Measurements from ENCODE around the gene GADD45A. TPM values are rescaled to one million over a fixed set of nuclear protein-coding genes. Genes with fewer than 3 reads are reported as not detected.

Gene GADD45A
- total RNA-seq, 4 donors from 2014 or later: 80.4 to 188 (median 142) TPM

- H3K27ac ChIP-seq: no peak overlapping the region
- H3K9me3 ChIP-seq: no peaks in the 10 kb centered on the region
- TF ChIP-seq CTCF (IDR thresholded peaks at IDR 0.05 in 4 of 5, conservative IDR thresholded peaks at IDR 0.05 in 1 of 5) (no peak), POLR2A (IDR thresholded peaks at IDR 0.05) (no peak)
- intact Hi-C loops (cut with DNase I; ENCODE audit: low total_unique reads) (no loop called here), in situ Hi-C loops (cut with MboI; ENCODE audit: low sequenced_read_pairs in 4 of 4) (loop anchor here in 2 of 4 donors (25.0 kb wide), 1 partner anchor 115 kb away; no protein-coding TSS in a partner anchor)
- ATAC-seq (no peak), DNase-seq (no peak)
- peaks cover 12 to 20% of the 10 kb centered on the region in 2 donors for H3K4me1 ChIP-seq
- H3K4me3 ChIP-seq: no peak overlapping the region
- H3K36me3 ChIP-seq: no peaks in the 10 kb centered on the region
- H3K27me3 ChIP-seq: no peaks in the 10 kb centered on the region
Observed at GRCh38 chr1:67676946-67677345, 8.1 kb upstream of the GADD45A start.

- TF ChIP-seq POLR2A (IDR thresholded peaks at IDR 0.05) (no peak), CTCF (IDR thresholded peaks at IDR 0.05 in 4 of 5, conservative IDR thresholded peaks at IDR 0.05 in 1 of 5) (no peak)
- H3K4me1 ChIP-seq: peaks cover 12 to 20% of the 10 kb centered on the region in 2 donors
- H3K27me3 ChIP-seq: no peaks in the 10 kb centered on the region
- DNase-seq (no peak), ATAC-seq (no peak)
- H3K27ac ChIP-seq: no peak overlapping the region
- intact Hi-C loops (cut with DNase I; ENCODE audit: low total_unique reads): no loop called here
- H3K4me3 ChIP-seq: no peak overlapping the region
- no peaks in the 10 kb centered on the region for H3K9me3 ChIP-seq
- no peaks in the 10 kb centered on the region for H3K36me3 ChIP-seq
- in situ Hi-C loops (cut with MboI; ENCODE audit: low sequenced_read_pairs in 4 of 4): loop anchor here in 2 of 4 donors (25.0 kb wide), 1 partner anchor 115 kb away; no protein-coding TSS in a partner anchor
Observed at GRCh38 chr1:67677408-67677807, 7.6 kb upstream of the GADD45A start.

- DNase-seq (no peak), ATAC-seq (no peak)
- in situ Hi-C loops (cut with MboI; ENCODE audit: low sequenced_read_pairs in 4 of 4) (loop anchor here in 2 of 4 donors (25.0 kb wide), 1 partner anchor 116 kb away; no protein-coding TSS in a partner anchor), intact Hi-C loops (cut with DNase I; ENCODE audit: low total_unique reads) (no loop called here)
- Histone ChIP-seq H3K9me3 (no peaks in the 10 kb centered on the region), H3K27ac (no peak overlapping the region), H3K27me3 (no peaks in the 10 kb centered on the region), H3K36me3 (no peaks in the 10 kb centered on the region), H3K4me1 (peaks cover 12 to 21% of the 10 kb centered on the region in 2 donors), H3K4me3 (no peak overlapping the region)
- TF ChIP-seq POLR2A (IDR thresholded peaks at IDR 0.05) (no peak), CTCF (IDR thresholded peaks at IDR 0.05 in 4 of 5, conservative IDR thresholded peaks at IDR 0.05 in 1 of 5) (no peak)
Observed at GRCh38 chr1:67677930-67678329, 7.1 kb upstream of the GADD45A start.

GRCh38 chr1:67679691-67680090 is 5.3 kb upstream of the GADD45A start:
- in situ Hi-C loops (cut with MboI; ENCODE audit: low sequenced_read_pairs in 4 of 4) (loop anchor here in 3 of 4 donors (10.0 to 25.0 kb wide), 2 partner anchors 115 to 117 kb away; no protein-coding TSS in a partner anchor), intact Hi-C loops (cut with DNase I; ENCODE audit: low total_unique reads) (loop anchor here (10.0 kb wide), 1 partner anchor 365 kb away; no protein-coding TSS in a partner anchor)
- DNase-seq (no peak), ATAC-seq (no peak)
- H3K4me3 ChIP-seq: no peak overlapping the region
- peaks cover 16 to 24% of the 10 kb centered on the region in 2 donors for H3K4me1 ChIP-seq
- no peaks in the 10 kb centered on the region for H3K36me3 ChIP-seq
- no peaks in the 10 kb centered on the region for H3K27me3 ChIP-seq
- no peak overlapping the region for H3K27ac ChIP-seq
- TF ChIP-seq CTCF (IDR thresholded peaks at IDR 0.05 in 4 of 5, conservative IDR thresholded peaks at IDR 0.05 in 1 of 5) (no peak), POLR2A (IDR thresholded peaks at IDR 0.05) (no peak)
- no peaks in the 10 kb centered on the region for H3K9me3 ChIP-seq
